ENCODE data around the gene STRN4. TPM values are rescaled to one million over a fixed set of nuclear protein-coding genes. Genes with fewer than 3 reads are reported as not detected.

STRN4 gene
- total RNA-seq, 1 experiment from 2014 or later: 134 TPM

DNA sequence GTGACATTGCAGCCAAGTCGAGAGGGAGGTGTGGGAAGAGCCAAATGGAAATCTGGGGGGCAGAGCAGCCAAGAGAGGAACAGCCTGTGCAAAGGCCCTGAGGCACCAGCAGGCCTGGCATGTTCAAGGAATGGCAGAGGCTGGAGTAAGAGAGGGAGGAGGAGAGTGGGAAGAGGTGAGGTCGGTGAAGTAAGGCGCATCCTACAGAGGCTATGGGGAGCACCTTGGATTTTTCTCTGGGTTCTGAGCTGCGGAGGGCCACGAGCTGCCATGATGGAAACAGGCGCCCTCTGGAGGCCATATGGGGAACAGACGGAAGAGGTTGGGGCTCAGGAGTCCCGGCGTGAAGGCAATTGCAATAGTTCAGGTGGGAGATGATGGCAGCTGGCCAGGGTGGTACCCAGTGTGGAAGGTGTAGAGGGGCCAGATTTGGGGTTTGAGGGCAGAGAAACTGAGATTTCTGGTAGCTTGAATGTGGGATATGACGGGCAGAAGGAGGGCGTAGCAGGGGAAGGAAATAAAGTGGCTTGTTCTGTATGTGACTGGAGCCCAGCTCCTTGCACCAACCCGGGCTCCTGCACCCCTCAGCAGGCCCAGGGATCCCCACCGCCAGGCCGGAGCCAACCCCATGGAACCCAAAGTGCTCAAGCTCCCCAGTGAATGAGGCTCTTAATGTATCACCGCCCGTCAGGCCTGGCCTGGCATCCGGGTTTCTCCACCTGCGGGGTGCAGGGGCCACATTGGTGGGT is 20.5 kb upstream of the STRN4 start:
- ChIA-PET POLR2A (ENCODE audit: low non-redundant PET) (no interaction called here), CTCF (interaction anchor here (0.7 to 1.2 kb wide), 5 partner anchors 9 to 74 kb away, joined by 3 to 7 read pairs (median 3); no protein-coding TSS in a partner anchor)
- intact Hi-C loops (cut with micrococcal nuclease; ENCODE audit: unreplicated experiment): no loop called here
- no peaks in the 10 kb centered on the region for H3K4me1 ChIP-seq (ENCODE audit: insufficient read depth, low read length, poor library complexity, severe bottlenecking)
- TF ChIP-seq, protein P1, sequence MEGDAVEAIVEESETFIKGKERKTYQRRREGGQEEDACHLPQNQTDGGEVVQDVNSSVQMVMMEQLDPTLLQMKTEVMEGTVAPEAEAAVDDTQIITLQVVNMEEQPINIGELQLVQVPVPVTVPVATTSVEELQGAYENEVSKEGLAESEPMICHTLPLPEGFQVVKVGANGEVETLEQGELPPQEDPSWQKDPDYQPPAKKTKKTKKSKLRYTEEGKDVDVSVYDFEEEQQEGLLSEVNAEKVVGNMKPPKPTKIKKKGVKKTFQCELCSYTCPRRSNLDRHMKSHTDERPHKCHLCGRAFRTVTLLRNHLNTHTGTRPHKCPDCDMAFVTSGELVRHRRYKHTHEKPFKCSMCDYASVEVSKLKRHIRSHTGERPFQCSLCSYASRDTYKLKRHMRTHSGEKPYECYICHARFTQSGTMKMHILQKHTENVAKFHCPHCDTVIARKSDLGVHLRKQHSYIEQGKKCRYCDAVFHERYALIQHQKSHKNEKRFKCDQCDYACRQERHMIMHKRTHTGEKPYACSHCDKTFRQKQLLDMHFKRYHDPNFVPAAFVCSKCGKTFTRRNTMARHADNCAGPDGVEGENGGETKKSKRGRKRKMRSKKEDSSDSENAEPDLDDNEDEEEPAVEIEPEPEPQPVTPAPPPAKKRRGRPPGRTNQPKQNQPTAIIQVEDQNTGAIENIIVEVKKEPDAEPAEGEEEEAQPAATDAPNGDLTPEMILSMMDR (conservative IDR thresholded peaks at IDR 0.05; ENCODE audit: low read depth, low read length): peak; percentile 90
- no peak for TF ChIP-seq EZH2 (IDR thresholded peaks at IDR 0.05; ENCODE audit: borderline replicate concordance, low read depth, low read length, poor library complexity, severe bottlenecking)
- H3K27me3 ChIP-seq (replicated peaks; ENCODE audit: insufficient read depth, low read depth, low read length, poor library complexity): no peaks in the 10 kb centered on the region
- H3K36me3 ChIP-seq (ENCODE audit: insufficient read depth, low read length, poor library complexity, severe bottlenecking): no peaks in the 10 kb centered on the region
- DNase-seq (ENCODE audit: low spot score): peak; percentile 62
- BruUV-seq (replicated peaks): no TSS peak
- H3K4me3 ChIP-seq (ENCODE audit: low read depth, low read length, poor library complexity, severe bottlenecking): no peak overlapping the region
- H3K9me3 ChIP-seq (ENCODE audit: low read depth, low read length, poor library complexity, severe bottlenecking): no peaks in the 10 kb centered on the region
- H3K27ac ChIP-seq (ENCODE audit: low read depth, low read length, poor library complexity, severe bottlenecking): no peak overlapping the region

DNA sequence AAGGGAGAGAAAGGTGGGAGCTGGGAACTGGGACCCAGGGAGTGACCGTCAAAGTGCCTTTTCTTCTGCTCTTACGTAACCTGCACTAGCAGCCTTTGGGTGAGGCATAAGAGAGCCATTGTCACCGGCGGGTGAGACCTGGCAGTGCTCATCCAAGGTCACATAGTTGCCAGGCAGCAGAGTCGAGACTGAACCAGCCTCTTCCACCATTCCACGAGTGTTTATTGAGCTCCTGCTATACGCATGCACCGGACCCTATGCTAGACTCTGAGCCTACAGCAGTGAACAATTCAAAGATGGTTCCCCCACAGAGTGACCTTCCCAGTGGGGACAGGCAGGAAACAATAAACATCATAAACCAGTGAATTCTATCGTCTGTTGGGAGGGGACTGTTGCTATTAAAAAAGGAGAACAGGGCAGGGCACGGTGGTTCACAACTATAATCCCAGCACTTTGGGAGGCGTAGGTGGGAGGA is 18.6 kb upstream of the STRN4 start:
- no peaks in the 10 kb centered on the region for H3K36me3 ChIP-seq (ENCODE audit: insufficient read depth, low read length, poor library complexity, severe bottlenecking)
- no peak overlapping the region for H3K4me3 ChIP-seq (ENCODE audit: low read depth, low read length, poor library complexity, severe bottlenecking)
- ChIA-PET CTCF (interaction anchor here (0.7 kb wide), 2 partner anchors 11 to 55 kb away, joined by 6 to 8 read pairs; no protein-coding TSS in a partner anchor), POLR2A (ENCODE audit: low non-redundant PET) (interaction anchor here (0.6 to 0.7 kb wide), 2 partner anchors 42 to 923 kb away, joined by 4 to 10 read pairs; no protein-coding TSS in a partner anchor)
- TF ChIP-seq, protein P1 (conservative IDR thresholded peaks at IDR 0.05; ENCODE audit: low read depth, low read length): no peak
- TF ChIP-seq EZH2 (IDR thresholded peaks at IDR 0.05; ENCODE audit: borderline replicate concordance, low read depth, low read length, poor library complexity, severe bottlenecking): no peak
- no peak for DNase-seq (ENCODE audit: low spot score)
- intact Hi-C loops (cut with micrococcal nuclease; ENCODE audit: unreplicated experiment): no loop called here
- H3K27ac ChIP-seq (ENCODE audit: low read depth, low read length, poor library complexity, severe bottlenecking): no peak overlapping the region
- H3K27me3 ChIP-seq (replicated peaks; ENCODE audit: insufficient read depth, low read depth, low read length, poor library complexity): no peaks in the 10 kb centered on the region
- no peaks in the 10 kb centered on the region for H3K9me3 ChIP-seq (ENCODE audit: low read depth, low read length, poor library complexity, severe bottlenecking)
- no peaks in the 10 kb centered on the region for H3K4me1 ChIP-seq (ENCODE audit: insufficient read depth, low read length, poor library complexity, severe bottlenecking)
- no TSS peak for BruUV-seq (replicated peaks)

DNA sequence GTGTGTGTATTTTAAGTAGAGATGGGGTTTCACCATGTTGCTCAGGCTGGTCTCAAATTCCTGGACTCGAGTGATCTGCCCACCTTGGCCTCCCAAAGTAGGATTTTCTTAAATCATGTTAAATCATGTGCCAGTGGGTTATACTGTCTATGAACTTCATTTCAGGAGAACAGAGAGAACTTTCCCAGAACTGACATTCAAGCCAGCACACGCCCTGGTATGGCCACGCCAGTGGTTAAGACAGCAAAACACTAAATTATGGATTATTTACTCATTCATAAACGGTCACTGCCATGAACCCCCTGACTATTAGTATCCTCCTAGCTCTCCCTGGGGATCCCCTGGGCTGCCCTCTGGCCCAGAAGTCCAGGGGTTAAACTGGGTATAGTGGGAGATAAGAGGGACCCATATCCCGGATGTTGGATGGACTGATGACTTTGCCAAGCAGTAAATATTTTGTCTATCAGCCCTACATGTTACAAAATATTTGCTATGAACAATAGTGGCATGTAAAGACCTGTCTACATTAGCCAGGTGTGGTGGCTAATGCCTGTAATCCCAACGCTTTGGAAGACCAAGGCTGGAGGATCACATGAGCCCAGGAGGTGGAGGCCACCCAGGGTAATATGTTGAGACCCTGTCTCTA is 16.1 kb upstream of the STRN4 start:
- Histone ChIP-seq H3K4me1 (ENCODE audit: insufficient read depth, low read length, poor library complexity, severe bottlenecking) (no peaks in the 10 kb centered on the region), H3K36me3 (ENCODE audit: insufficient read depth, low read length, poor library complexity, severe bottlenecking) (no peaks in the 10 kb centered on the region), H3K27ac (ENCODE audit: low read depth, low read length, poor library complexity, severe bottlenecking) (no peak overlapping the region), H3K27me3 (replicated peaks; ENCODE audit: insufficient read depth, low read depth, low read length, poor library complexity) (no peaks in the 10 kb centered on the region), H3K4me3 (ENCODE audit: low read depth, low read length, poor library complexity, severe bottlenecking) (no peak overlapping the region), H3K9me3 (ENCODE audit: low read depth, low read length, poor library complexity, severe bottlenecking) (no peaks in the 10 kb centered on the region)
- no peak for DNase-seq (ENCODE audit: low spot score)
- POLR2A ChIA-PET (ENCODE audit: low non-redundant PET): no interaction called here
- CTCF ChIA-PET: no interaction called here
- intact Hi-C loops (cut with micrococcal nuclease; ENCODE audit: unreplicated experiment): no loop called here
- no TSS peak for BruUV-seq (replicated peaks)
- TF ChIP-seq EZH2 (IDR thresholded peaks at IDR 0.05; ENCODE audit: borderline replicate concordance, low read depth, low read length, poor library complexity, severe bottlenecking): no peak
- TF ChIP-seq, protein P1 (conservative IDR thresholded peaks at IDR 0.05; ENCODE audit: low read depth, low read length): no peak

All from A673 (cell line).